Aorta (tissue), 5 donors: ENCODE measurements around the gene HPX. TPM values are rescaled to one million over a fixed set of nuclear protein-coding genes. Genes with fewer than 3 reads are reported as not detected.

Experiments used
- ATAC-seq: fragments of 200-7000 bp; cut with Tn5 transposase; one replicate; pipeline ENCODE4 v1.9.1; 2022; ENCODE audit warnings: moderate library complexity; ENCODE audit not compliant: low FRiP score
- DNase-seq, 2 donors: peaks; one replicate each; pipeline ENCODE4 v3.0.0-alpha.2; 2020
- H3K27ac ChIP-seq, 2 donors: one replicate each; pipeline ENCODE4 v1.5.1; 2013; ENCODE audit warnings: low read length in 2 of 2, mild to moderate bottlenecking in 2 of 2, moderate library complexity in 2 of 2, control low read depth in 1 of 2, inconsistent platforms in 1 of 2, low read depth in 1 of 2
- H3K27me3 ChIP-seq, 2 donors: one replicate each; pipeline ENCODE4 v1.6.1; 2013; ENCODE audit warnings: control low read depth in 1 of 2, low read length in 1 of 2, mild to moderate bottlenecking in 1 of 2, moderate library complexity in 1 of 2; ENCODE audit not compliant: insufficient read depth in 2 of 2, control insufficient read depth in 1 of 2
- H3K36me3 ChIP-seq, 2 donors: one replicate each; pipeline ENCODE4 v1.6.1; 2013; ENCODE audit warnings: control low read depth in 1 of 2, low read length in 1 of 2, mild to moderate bottlenecking in 1 of 2; ENCODE audit not compliant: insufficient read depth in 2 of 2, control insufficient read depth in 1 of 2
- H3K4me1 ChIP-seq, 2 donors: one replicate each; pipeline ENCODE4 v1.6.1; 2013; ENCODE audit warnings: low read length in 2 of 2, control low read depth in 1 of 2, mild to moderate bottlenecking in 1 of 2, moderate library complexity in 1 of 2; ENCODE audit not compliant: insufficient read depth in 2 of 2, control insufficient read depth in 1 of 2
- H3K4me3 ChIP-seq, 2 donors: one replicate each; pipeline ENCODE4 v1.5.1; 2013; ENCODE audit warnings: low read length in 2 of 2, control low read depth in 1 of 2, mild to moderate bottlenecking in 1 of 2
- H3K9me3 ChIP-seq: one replicate; pipeline ENCODE4 v1.6.1; 2013; ENCODE audit warnings: mild to moderate bottlenecking, low read length; ENCODE audit not compliant: control insufficient read depth
- WGBS, 2 donors: extraction: QIAGEN DNeasy Blood & Tissue Kit; methylation state at CpG; one replicate each; pipeline ENCODE4 v1.1.7; 2013; 5-methylcytosine and 5-hydroxymethylcytosine counted together
- intact Hi-C, 2 donors: fragments of 100-400 bp; cut with DNase I; formaldehyde crosslinking; loops; one replicate each; pipeline versions ENCODE4 v1.14.2 to v1.15.0; 2022
- polyA plus RNA-seq, 2 donors: library from polyadenylated mRNA; stranded (reverse); fragments of 200-250 nt; gene quantifications; one replicate each; pipeline ENCODE4 v1.2.3, GENCODE V29; 2013
- total RNA-seq, 2 donors: library from RNA; stranded (reverse); fragmentation: NEBNext Ultra II Directional; extraction: Animal tissue kit (Norgen Biotek cat#: 25700); gene quantifications; one replicate each; pipeline ENCODE4 v1.2.1, GENCODE V29; 2021
- donor health status: healthy with polysubstance abuse.
- donor health status: Bipolar disorder and iron deficiency.
- donor health status: DM: no; HTN: no; CAD: no.
- donor health status: DM: no; HTN: no; CAD: no.
- donor health status: DM: yes; HTN: yes; CAD: no.

Gene HPX
- total and polyA plus RNA-seq, 4 donors: 0.50 to 6.0 (median 2.0) TPM

DNA sequence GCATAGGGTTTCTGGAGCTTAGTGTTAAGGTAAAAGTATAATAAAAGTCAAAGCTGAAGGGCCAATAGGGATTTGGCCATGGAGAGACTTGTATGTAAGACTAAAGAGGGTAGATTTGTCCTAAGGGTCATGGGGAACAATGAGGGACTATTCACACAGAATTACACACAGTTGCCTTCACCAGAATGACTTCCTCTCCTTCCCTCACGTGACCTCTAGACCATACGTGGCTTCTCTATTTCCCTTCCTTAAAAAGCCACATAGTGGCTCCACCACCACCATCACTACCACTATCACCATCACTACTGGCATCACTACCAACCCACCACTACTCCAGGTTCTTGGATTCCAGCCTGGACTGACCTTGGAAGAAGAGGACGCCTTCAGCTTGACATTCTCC lies 2.8 kb downstream of the HPX start:
- Histone ChIP-seq H3K36me3 (no peaks in the 10 kb centered on the region), H3K27me3 (no peaks in the 10 kb centered on the region), H3K4me1 (no peaks in the 10 kb centered on the region), H3K27ac (no peak overlapping the region), H3K9me3 (no peaks in the 10 kb centered on the region), H3K4me3 (no peak overlapping the region)
- WGBS, 2 donors: 82 to 83% methylated on average over 3 of the region's 3 CpGs
- DNase-seq (no peak), ATAC-seq (no peak)
- intact Hi-C loops: loop anchor here in 1 of 2 donors (2.0 to 5.0 kb wide), 2 partner anchors 34 to 57 kb away; partner anchors contain the start of gene TRIM3

DNA sequence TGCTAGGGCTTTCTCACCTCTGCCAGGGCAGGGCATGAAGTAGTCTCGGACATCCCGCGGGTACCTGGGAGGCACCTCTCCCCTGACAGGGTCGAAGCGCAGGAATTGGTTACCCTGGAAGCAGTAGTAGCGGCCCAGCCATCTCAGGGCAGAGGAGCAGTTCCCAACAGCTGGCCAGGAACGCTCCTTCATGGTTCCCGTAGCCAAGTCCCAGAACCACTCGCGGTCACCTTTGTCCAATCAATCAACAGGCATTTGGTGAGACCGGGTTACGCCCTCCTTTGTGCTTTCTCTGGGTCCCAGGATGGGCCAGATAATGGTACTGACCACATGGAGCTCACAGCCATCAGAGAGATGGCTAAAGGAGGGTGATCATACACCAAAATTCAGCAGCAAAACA lies 3.4 kb downstream of the HPX start:
- intact Hi-C loops: loop anchor here in 1 of 2 donors (5.0 kb wide), 1 partner anchor 35 kb away; the partner anchor contains the start of gene TRIM3
- no peak overlapping the region for H3K4me3 ChIP-seq
- DNase-seq (no peak), ATAC-seq (no peak)
- no peaks in the 10 kb centered on the region for H3K27me3 ChIP-seq
- no peaks in the 10 kb centered on the region for H3K4me1 ChIP-seq
- no peaks in the 10 kb centered on the region for H3K36me3 ChIP-seq
- H3K27ac ChIP-seq: no peak overlapping the region
- WGBS, 2 donors: 90 to 93% methylated on average over 12 of the region's 12 CpGs
- H3K9me3 ChIP-seq: no peaks in the 10 kb centered on the region

DNA sequence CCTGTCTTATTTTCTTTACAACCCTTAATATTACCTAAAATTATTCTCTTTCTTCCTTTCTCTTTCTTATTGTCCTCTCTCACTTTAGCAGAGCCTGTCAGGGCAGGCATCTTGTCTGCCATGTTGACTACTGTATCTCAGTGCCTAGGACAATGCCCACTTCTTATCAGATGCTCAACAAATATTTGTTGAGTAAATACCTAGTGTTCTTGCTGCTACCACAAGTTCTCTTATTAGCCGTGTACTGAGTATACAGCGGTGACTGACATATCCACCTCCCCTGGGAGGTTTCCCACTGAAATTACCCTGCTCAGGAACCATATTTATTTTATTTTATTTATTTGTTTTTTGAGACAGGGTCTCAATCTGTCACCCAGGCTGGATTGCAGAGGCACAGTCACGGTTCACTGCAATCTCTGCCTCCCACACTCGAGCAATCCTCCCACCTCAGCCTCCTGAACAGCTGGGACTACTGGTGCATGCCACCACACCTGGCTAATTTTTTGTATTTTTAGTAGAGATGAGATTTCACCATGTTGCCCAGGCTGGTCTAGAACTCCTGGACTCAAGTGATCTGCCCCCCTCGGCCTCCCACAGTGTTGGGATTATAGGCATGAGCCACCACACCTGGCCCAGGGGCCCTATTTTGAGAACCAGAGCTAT lies 6.7 kb downstream of the HPX start:
- Histone ChIP-seq H3K4me1 (no peaks in the 10 kb centered on the region), H3K27ac (no peak overlapping the region), H3K36me3 (no peaks in the 10 kb centered on the region), H3K27me3 (no peaks in the 10 kb centered on the region), H3K9me3 (no peaks in the 10 kb centered on the region), H3K4me3 (no peak overlapping the region)
- WGBS, 2 donors: 78 to 81% methylated on average over 5 of the region's 5 CpGs
- intact Hi-C loops: no loop called here
- DNase-seq: no peak
- no peak for ATAC-seq

DNA sequence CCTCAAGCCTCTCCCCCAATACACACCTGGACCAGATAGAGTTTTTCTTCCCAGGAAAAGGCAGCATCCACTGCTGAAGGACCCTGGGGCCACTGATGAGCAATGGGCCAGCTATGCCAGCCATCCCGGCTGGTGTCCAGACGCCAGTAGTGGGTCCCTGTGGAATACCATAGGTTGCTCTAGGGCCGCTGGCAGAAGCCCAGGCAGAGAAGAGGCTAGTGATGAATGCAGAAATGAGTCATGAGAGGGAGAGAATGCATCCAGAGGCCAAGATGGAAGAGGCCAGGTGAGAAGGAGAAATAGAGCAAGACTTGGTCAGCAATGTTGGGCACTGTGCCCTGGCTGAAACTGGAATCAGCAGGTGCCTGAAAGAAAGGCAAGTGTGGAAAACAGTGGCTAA lies 8.9 kb downstream of the HPX start:
- H3K27me3 ChIP-seq: no peaks in the 10 kb centered on the region
- no peaks in the 10 kb centered on the region for H3K36me3 ChIP-seq
- 37 to 61% methylated on average over 3 of the region's 3 CpGs for WGBS, 2 donors
- no peaks in the 10 kb centered on the region for H3K4me1 ChIP-seq
- ATAC-seq (no peak), DNase-seq (no peak)
- no peak overlapping the region for H3K4me3 ChIP-seq
- no peaks in the 10 kb centered on the region for H3K9me3 ChIP-seq
- intact Hi-C loops: no loop called here
- no peak overlapping the region for H3K27ac ChIP-seq

DNA sequence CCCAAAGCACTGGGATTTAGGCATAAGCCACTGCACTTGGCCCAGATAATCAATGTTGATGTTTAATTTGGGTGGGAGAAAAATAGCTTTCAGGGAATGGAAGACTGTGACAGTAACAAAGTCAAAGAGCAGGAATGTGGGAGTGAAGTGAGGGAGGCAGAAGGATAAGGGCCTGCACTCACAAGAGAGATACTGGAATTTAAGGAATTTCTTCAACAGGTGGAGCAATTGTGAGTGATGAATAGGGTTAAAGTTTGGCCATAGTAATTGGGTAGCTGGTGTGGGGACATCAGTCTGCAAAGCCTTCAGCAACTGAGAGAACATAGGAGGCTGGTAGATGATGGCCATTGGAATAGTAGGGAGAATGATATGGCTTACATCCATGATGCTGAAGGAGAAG lies 13.3 kb downstream of the HPX start:
- H3K9me3 ChIP-seq: no peaks in the 10 kb centered on the region
- intact Hi-C loops: no loop called here
- H3K27ac ChIP-seq: no peak overlapping the region
- H3K4me3 ChIP-seq: no peak overlapping the region
- no peaks in the 10 kb centered on the region for H3K27me3 ChIP-seq
- ATAC-seq (no peak), DNase-seq (no peak)
- no peaks in the 10 kb centered on the region for H3K36me3 ChIP-seq
- no peaks in the 10 kb centered on the region for H3K4me1 ChIP-seq

DNA sequence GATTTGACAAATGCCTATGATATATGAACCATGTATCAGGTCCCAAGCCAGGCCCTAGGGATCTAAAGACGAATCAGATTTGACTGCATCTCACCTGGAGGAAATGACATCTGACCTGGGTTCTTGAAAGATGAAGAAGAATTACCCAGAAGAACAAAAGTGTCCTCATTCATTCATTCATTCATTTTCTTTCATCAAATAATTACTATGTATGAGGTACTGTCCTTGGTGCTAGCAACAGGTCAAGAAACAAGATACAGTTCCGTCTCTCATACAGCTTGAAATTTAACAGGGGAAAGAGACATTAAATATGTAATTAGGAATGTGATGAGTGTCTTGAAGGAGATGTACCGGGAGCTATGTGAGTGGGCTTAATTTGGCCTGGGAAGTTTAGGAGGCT lies 20.1 kb downstream of the HPX start:
- DNase-seq (no peak), ATAC-seq (no peak)
- Histone ChIP-seq H3K36me3 (no peaks in the 10 kb centered on the region), H3K4me3 (no peak overlapping the region), H3K27ac (no peak overlapping the region), H3K4me1 (no peaks in the 10 kb centered on the region), H3K27me3 (no peaks in the 10 kb centered on the region), H3K9me3 (no peaks in the 10 kb centered on the region)
- WGBS, 2 donors: 96% methylated on average over 3 of the region's 3 CpGs
- intact Hi-C loops: no loop called here

DNA sequence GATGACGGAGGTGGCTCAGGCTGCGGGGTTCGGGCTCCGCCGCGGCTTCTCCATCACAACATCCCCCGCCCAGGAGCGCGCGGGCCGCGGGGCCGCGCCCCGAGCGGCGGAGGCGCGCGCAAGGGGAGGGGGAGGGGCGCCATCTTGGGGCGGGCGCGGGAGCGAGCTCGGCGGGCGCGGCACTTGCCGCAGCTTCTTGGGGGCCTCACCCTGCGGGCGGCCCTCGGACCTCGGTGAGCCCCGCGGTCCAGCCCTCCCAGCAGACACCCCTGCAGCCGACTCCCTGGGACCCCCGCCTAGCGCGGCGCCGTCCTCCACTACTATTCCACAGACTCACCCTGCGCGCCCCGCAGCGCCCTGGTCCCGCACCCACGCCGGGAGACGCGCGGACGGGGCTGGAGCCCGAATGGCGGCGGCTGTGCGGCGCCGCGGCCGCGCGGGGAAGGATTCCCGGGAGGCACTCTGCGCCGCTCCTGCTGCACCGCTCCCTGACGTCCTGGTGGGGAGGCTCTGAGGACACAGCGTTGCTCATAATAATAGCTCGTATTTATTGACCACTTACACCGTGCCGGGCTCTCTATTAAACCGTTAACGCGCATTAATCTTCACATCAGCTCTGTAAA lies 21.7 kb downstream of the HPX start, which contains the start of gene APBB1:
APBB1 (minus strand) TSS at position 86 of the 623 bp plus-strand sequence. CDS start 7,747 bp downstream, outside the sequence.
- Histone ChIP-seq H3K27ac (peak within 1 kb of the TSS in 1 of 2 donors; percentile 97), H3K4me1 (no peaks in the 10 kb centered on the region), H3K9me3 (no peaks in the 10 kb centered on the region), H3K36me3 (no peaks in the 10 kb centered on the region), H3K4me3 (peak within 1 kb of the TSS; percentile 81 to 95), H3K27me3 (no peaks in the 10 kb centered on the region)
- intact Hi-C loops: loop anchor here in 1 of 2 donors (2.0 kb wide), 1 partner anchor 28 kb away; the partner anchor contains the start of gene SMPD1
- ATAC-seq: peak; percentile 94
- DNase-seq: peak; percentile 73 to 91
- 0% methylated on average over 43 to 75 of the region's 75 CpGs for WGBS, 2 donors

DNA sequence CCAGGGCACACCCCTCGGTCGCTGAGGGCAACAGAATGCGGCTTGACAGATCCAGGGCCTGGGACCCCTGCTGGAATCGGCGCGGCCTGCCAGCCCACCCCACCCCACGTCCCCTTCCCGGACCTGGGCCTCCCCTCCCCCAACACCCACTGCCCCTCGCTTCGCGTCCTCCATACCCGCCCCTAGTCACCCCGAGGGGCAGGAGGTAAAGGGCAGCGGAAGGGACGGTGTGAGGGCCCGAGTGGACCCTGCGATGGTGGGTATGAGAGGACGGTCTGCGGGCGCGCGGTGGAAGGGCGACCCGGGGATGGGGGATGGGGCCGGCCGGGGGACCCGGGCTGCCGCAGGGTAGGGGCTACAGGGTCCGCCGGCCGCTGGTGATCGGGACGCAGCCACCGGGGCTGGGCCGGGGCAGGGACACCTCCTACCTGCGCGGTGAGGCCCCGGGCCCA lies 22.2 kb downstream of the HPX start:
- 0% methylated on average over 20 to 38 of the region's 38 CpGs for WGBS, 2 donors
- no peaks in the 10 kb centered on the region for H3K4me1 ChIP-seq
- H3K9me3 ChIP-seq: no peaks in the 10 kb centered on the region
- no peaks in the 10 kb centered on the region for H3K27me3 ChIP-seq
- H3K4me3 ChIP-seq: peak overlapping the region; percentile 81 to 95
- intact Hi-C loops: loop anchor here in 1 of 2 donors (2.0 kb wide), 1 partner anchor 28 kb away; the partner anchor contains the start of gene SMPD1
- H3K36me3 ChIP-seq: no peaks in the 10 kb centered on the region
- peak; percentile 67 for ATAC-seq
- DNase-seq: peak in 1 of 2 donors; percentile 58
- peak overlapping the region in 1 of 2 donors; percentile 35 for H3K27ac ChIP-seq
